B cell (primary cell): ENCODE data around the gene LKAAEAR1.

Experiments used
- EZH2 ChIP-seq: IDR thresholded peaks from 2 replicates; pipeline ENCODE4 v1.6.1; 2012; ENCODE audit warnings: borderline replicate concordance, low read depth, mild to moderate bottlenecking, moderate library complexity, low read length; ENCODE audit not compliant: insufficient read depth, poor library complexity, severe bottlenecking
- TF ChIP-seq, protein P1 (sequence below): fragments of 200-600 bp; IDR thresholded peaks from one replicate; pipeline ENCODE4 v1.8.0; 2022; ENCODE audit warnings: antibody characterized with exemption, mild to moderate bottlenecking

GRCh38 chr20:64116016-64116415 is 31.8 kb upstream of the LKAAEAR1 start:
- TF ChIP-seq, protein P1, sequence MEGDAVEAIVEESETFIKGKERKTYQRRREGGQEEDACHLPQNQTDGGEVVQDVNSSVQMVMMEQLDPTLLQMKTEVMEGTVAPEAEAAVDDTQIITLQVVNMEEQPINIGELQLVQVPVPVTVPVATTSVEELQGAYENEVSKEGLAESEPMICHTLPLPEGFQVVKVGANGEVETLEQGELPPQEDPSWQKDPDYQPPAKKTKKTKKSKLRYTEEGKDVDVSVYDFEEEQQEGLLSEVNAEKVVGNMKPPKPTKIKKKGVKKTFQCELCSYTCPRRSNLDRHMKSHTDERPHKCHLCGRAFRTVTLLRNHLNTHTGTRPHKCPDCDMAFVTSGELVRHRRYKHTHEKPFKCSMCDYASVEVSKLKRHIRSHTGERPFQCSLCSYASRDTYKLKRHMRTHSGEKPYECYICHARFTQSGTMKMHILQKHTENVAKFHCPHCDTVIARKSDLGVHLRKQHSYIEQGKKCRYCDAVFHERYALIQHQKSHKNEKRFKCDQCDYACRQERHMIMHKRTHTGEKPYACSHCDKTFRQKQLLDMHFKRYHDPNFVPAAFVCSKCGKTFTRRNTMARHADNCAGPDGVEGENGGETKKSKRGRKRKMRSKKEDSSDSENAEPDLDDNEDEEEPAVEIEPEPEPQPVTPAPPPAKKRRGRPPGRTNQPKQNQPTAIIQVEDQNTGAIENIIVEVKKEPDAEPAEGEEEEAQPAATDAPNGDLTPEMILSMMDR, result no peak
- no peak for TF ChIP-seq EZH2
